OCI-M2 (cell line): ENCODE results near the gene NR3C2.
"Not testable (repeated sequence)": the region's sequence is repeated elsewhere in the genome, so short reads cannot be mapped to it uniquely, and the experiment has no call there.

Experiments
- DNase-seq: peaks from one replicate; lab custom pipeline; 2025; ENCODE audit not compliant: unreplicated experiment; lab: John Stamatoyannopoulos, UW

Gene NR3C2

GRCh38 chr4:148114436-148114835 is 327.8 kb downstream of the NR3C2 start:
- no peak for DNase-seq

GRCh38 chr4:148112231-148112982 is 329.8 kb downstream of the NR3C2 start:
- no peak for DNase-seq

GRCh38 chr4:148110169-148110568 is 332.0 kb downstream of the NR3C2 start:
- DNase-seq, result no peak

DNA sequence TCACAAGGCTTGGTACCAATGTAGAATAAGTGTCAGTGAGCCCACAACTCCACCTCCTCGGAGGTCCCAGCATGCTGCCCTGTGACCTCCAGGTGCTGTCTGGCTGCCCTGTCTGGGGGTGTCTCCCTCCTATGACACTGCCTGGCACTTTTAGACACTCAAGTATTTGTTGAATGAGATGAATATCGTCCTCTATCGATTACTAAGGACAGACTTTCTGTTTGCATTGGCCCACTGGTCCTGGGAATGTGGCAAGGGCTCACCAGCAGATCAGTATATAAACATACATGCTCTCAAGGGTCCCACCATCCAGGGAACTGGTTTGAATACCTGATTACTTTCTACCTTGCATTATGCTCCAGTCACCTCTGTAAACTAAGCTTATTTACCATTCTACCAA is 333.0 kb downstream of the NR3C2 start:
- no peak for DNase-seq

DNA sequence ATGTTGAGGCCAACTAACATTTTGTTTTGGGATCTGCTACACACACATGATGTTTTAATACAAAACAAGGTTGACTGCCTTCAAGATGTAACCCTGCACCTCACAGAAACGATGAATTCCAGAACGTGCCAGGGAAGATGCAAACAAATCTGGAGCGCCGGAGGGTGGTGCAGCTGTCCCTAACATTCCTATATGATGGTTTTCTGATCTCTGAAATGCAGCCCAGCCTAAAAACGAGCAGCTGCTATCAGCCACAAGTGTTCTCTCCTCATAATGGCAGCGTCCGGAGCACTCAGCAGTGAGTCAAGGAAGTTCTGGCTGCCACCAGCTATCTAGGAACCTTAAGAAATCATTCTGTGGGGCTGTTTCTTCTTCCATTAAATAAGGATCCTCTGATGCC is 333.4 kb downstream of the NR3C2 start:
- DNase-seq, result no peak

DNA sequence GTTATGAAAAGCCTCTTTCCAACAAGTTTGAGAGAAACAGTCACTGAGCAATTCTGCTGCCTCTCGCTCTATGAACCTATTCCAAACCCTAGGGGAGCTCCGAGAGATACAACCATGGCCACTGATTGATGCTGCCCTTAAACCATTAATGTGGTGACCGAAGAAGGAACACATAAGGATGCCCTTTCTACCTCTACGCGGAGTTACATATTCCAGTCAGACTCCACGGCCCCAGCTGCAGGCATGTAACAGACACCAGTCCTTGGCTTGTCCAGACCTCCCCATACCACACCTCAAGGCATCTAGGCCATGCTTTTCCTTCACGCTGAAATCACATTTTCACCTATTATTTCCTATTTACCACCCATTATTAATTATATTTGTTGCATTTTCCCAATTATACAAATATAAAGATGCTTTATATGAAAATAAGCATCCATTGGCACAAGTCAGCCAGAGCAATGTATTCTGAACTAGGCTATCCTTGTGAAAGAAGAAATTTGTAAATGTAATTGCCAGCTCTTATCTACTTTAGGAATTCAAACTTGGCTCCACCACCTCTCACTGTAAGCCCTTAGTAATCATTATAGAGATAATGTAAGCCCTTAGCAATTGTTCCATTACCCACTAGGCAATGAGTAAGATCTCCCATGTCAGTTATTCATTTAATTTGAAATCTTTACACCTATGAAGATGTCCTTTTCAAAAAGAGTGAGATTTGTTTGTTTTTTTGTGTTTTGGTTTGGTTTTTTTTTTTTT is 338.4 kb downstream of the NR3C2 start:
- no peak for DNase-seq

DNA sequence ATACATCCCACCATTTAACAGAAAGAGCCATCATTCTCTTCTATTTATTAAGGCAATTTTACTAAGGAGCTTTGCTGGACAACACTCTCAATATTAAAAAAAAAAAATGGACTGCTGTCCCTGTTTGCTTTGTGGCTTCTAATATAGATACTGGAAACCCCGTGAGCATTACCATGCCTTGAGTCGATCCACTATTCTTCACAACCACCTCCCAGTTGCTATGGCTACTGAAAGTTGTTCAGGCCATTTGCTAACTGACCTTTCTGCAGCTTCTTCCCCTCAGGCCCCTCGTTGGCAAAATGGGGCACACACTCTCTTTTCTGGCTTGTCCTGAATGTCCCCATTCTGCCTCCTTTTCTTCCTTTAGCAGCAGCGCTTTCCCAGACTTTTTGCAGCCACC is 340.4 kb downstream of the NR3C2 start:
- no peak for DNase-seq

DNA sequence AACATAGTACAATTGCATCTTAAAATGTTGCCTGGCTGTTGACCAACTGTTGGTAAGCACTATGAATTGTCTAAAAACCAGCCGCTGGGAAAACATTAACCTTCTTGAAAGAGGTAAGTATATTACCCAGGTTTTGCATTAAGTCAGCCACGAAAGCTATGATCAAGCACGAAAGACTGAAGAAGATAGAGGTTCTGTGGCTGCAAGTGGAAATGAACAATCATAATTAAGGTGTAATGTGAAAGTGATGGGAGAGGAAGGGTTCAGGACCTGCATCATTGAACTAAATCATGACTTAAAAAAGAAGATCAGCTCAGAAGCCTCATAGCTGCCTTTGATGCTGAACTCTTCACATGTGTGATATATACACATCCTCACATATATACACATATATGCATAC is 341.0 kb downstream of the NR3C2 start:
- DNase-seq, result no peak

DNA sequence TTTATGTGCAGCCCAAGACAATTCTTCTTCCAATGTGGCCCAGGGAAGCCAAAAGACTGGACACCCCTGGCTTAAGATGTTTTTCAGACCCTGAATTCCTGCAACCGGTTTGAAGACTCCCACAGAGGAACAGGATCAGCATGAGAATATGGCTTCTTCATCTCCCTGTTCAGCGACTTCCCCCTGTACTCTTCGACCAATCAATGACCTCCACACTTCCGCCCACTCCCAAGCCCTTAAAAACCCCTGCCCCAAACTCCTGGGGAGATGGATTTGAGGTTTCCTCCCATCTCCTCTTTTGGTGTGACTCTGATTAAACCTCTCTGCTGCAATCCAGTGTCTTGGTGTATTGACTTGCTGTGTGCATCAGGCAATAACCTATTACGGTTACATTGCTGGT is 344.4 kb downstream of the NR3C2 start:
- no peak for DNase-seq

DNA sequence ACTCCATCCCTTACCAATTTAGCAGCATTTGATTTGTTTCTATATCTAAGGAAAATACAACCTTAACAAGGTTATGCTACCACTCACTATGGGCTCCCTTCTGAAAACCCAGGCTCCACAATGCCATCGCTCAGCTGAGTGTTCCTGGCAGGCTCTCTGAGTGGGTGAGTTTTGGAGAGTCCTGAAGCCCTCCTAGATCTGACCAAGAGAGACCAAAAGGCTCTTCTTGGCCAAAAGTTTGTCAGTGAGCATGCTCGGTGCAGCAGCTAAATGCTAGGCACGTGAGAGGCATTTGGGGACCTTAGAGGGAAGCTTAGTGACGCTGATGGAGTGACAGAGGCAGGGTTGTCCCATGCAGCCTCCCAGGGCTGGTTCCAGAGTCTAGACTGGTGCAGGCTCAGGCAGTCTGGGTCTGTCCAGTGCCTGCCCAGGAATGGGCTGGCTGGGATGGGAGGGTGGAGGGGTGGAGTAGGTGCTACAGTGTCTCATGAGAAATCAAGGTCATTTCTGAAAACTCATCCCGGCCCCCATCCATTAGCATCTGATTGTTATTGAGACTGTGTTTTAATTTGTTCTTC is 346.8 kb downstream of the NR3C2 start:
- DNase-seq, result no peak

- DNase-seq, result no peak
These were observed 348.1 kb downstream of the NR3C2 start for GRCh38 chr4:148094149-148094548.

DNA sequence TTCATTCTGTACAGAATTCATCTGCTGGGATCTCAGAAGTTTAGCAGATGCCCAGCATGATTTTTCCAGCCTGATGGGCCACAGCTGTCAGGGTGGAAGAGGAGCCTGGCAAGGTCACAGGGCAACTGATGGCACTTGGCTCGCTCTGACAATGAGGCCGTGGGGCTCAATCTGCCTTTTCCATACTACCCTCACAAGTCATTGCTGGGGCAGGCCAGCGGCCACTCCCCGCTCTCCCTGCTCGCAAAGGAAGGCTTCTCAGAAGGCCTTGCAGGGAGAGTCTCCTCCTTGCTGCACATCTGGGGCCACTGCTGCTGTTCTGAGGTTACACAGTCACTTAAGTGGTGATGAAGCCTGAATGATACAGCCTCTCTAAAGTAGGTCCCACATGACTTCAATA is 349.1 kb downstream of the NR3C2 start:
- no peak for DNase-seq

GRCh38 chr4:148092316-148093014 is 349.7 kb downstream of the NR3C2 start:
- no peak for DNase-seq

- no peak for DNase-seq
These were observed 350.3 kb downstream of the NR3C2 start for GRCh38 chr4:148091896-148092295.

DNA sequence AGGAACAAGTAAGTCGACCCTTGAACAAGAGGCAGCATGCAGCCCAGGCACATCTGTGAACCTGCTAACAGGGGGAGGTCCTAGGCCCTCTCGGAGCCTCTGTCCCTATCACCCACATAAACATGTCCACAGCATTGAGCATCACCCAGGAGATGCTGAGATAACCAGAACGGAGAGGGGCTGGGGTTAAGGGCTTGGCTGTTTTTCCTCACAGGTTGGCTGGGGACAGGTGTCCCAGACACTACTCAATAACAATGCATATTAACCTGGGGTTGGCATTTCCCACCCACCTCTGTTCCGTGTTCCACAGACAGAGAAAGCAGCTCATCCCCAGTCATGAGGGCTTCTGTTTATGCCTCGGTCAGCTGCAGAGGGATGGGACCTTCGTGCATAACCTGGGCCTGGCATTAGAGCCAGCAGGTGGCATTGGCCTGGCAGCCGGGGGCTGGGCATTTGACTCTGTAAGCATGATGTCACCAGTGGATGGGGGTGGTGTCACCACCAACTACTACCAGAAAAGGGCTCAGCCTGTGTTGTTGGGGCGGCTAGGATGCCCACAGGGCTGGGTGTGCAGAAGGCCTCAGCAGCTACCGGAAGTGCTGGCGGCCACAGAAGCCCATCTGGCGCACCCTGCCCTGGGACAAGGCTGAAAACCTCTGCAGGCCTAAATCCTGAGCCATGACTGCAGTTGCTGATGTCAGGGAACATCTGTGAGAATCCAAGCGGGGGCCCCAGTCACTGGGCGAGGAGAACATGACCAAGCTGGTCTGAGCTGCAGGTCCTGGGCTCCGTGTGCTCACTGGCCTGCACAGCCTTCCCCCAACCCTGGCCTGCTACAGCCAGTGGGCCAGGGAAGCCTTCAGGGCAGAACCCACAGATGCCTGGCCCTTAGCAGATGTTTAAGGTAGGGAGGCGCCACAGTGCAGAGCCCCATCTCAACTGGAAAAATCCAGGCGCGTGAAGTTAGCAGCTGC is 351.4 kb downstream of the NR3C2 start:
- DNase-seq, result no peak

DNA sequence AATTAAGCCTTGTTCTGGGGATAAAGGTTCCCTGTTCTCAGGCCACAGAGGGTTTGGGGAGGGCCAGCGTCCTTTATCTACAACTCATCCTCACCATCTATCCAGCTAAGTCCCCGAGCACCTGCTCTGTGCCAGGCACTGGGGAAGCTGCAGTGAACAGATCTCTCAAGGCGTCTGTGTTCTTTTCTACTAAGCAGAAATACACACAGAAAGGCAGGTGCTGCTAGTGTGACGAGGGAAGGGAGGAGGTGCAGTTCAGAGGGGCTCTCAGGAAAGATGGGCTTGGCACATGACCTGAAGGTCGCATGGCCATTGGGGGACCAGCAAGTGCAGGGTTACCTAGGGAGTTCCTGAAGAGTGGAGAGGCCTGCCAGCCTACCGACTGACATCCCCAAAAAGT is 352.2 kb downstream of the NR3C2 start:
- DNase-seq, result no peak

- DNase-seq, result no peak
These were observed 352.6 kb downstream of the NR3C2 start for GRCh38 chr4:148089624-148090023.

- DNase-seq, result not testable (repeated sequence)
These were observed 359.1 kb downstream of the NR3C2 start for GRCh38 chr4:148083073-148083472.

DNA sequence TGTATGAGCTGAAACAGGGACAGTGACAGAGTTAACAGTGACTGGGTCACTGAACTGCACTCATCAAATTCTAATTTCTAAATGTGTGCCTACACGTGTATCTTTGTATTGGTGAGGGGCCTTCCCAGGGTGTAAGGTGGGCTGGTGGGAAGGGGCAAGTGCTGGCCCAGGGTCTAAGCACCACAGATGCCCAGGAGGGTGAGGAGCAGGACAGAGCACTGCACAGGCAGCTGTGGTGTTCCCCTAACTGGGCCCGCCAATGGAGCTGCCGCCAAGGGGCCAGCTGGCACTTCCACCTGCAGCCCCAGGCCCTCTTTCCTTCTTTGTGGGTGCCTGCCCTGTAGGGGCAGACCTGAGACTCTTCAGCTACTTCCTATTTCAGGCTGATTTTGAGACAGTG is 360.5 kb downstream of the NR3C2 start:
- no peak for DNase-seq

- DNase-seq, result no peak
These were observed 360.9 kb downstream of the NR3C2 start for GRCh38 chr4:148081267-148081666.
